ENCODE results near the gene CACHD1.

Gene CACHD1

GRCh38 chr1:64440183-64440826 lies 29.6 kb upstream of the CACHD1 start:
- TF ChIP-seq POLR2A (IDR thresholded peaks at IDR 0.05; ENCODE audit: extremely low read depth, insufficient read length), result no peak
- no peak for TF ChIP-seq CTCF (IDR thresholded peaks at IDR 0.05; ENCODE audit: low read depth, low read length)
- no peak for TF ChIP-seq MYC (IDR thresholded peaks at IDR 0.05; ENCODE audit: low read depth, low read length)
- TF ChIP-seq MAX (IDR thresholded peaks at IDR 0.05; ENCODE audit: low read depth, low read length), result no peak
- peak; percentile 8 for DNase-seq (ENCODE audit: low read depth)

GRCh38 chr1:64451440-64451839 lies 18.5 kb upstream of the CACHD1 start:
- no peak for DNase-seq (ENCODE audit: low read depth)
- no peak overlapping the region for H3K4me3 ChIP-seq (ENCODE audit: low read depth, low read length)
- no peak for TF ChIP-seq POLR2A (IDR thresholded peaks at IDR 0.05; ENCODE audit: extremely low read depth, insufficient read length)

More at GRCh38 chr1:64440183-64440826, 29.6 kb upstream of the CACHD1 start:
- no peak overlapping the region for H3K4me3 ChIP-seq (ENCODE audit: low read depth, low read length)

- no peak overlapping the region for H3K4me3 ChIP-seq (ENCODE audit: low read depth, low read length)
- TF ChIP-seq POLR2A (IDR thresholded peaks at IDR 0.05; ENCODE audit: extremely low read depth, insufficient read length) (no peak), CTCF (IDR thresholded peaks at IDR 0.05; ENCODE audit: low read depth, low read length) (no peak), MYC (IDR thresholded peaks at IDR 0.05; ENCODE audit: low read depth, low read length) (no peak)
- DNase-seq (ENCODE audit: low read depth), result no peak
These were observed 16.2 kb upstream of the CACHD1 start for GRCh38 chr1:64453688-64454087.

GRCh38 chr1:64458915-64459314 lies 11.0 kb upstream of the CACHD1 start:
- H3K4me3 ChIP-seq (ENCODE audit: low read depth, low read length), result no peak overlapping the region
- TF ChIP-seq MAX (IDR thresholded peaks at IDR 0.05; ENCODE audit: low read depth, low read length) (no peak), POLR2A (IDR thresholded peaks at IDR 0.05; ENCODE audit: extremely low read depth, insufficient read length) (no peak), CTCF (IDR thresholded peaks at IDR 0.05; ENCODE audit: low read depth, low read length) (no peak)
- DNase-seq (ENCODE audit: low read depth), result no peak

GRCh38 chr1:64459743-64460142 lies 10.2 kb upstream of the CACHD1 start:
- TF ChIP-seq MYC (IDR thresholded peaks at IDR 0.05; ENCODE audit: low read depth, low read length) (no peak), MAX (IDR thresholded peaks at IDR 0.05; ENCODE audit: low read depth, low read length) (no peak), POLR2A (IDR thresholded peaks at IDR 0.05; ENCODE audit: extremely low read depth, insufficient read length) (no peak), CTCF (IDR thresholded peaks at IDR 0.05; ENCODE audit: low read depth, low read length) (no peak)
- no peak for DNase-seq (ENCODE audit: low read depth)
- no peak overlapping the region for H3K4me3 ChIP-seq (ENCODE audit: low read depth, low read length)

- TF ChIP-seq MYC (IDR thresholded peaks at IDR 0.05; ENCODE audit: low read depth, low read length) (no peak), POLR2A (IDR thresholded peaks at IDR 0.05; ENCODE audit: extremely low read depth, insufficient read length) (no peak), CTCF (IDR thresholded peaks at IDR 0.05; ENCODE audit: low read depth, low read length) (no peak), MAX (IDR thresholded peaks at IDR 0.05; ENCODE audit: low read depth, low read length) (no peak)
These were observed 3.9 kb upstream of the CACHD1 start for GRCh38 chr1:64466033-64466432.

More at GRCh38 chr1:64466033-64466432, 3.9 kb upstream of the CACHD1 start:
- no peak for DNase-seq (ENCODE audit: low read depth)
- no peak overlapping the region for H3K4me3 ChIP-seq (ENCODE audit: low read depth, low read length)

All from NB4 (cell line).